SW 1271 (cell line): Measurements from ENCODE around the gene ANKMY1.
"Not testable (repeated sequence)": the region's sequence is repeated elsewhere in the genome, so short reads cannot be mapped to it uniquely, and the experiment has no call there.

Source experiments
- DNase-seq, 2 experiments: peaks; one replicate each; lab custom pipeline; 2025; lab: John Stamatoyannopoulos, UW

Gene ANKMY1

GRCh38 chr2:240555541-240556250 lies 2.1 kb downstream of the ANKMY1 start:
- no peak for DNase-seq

DNA sequence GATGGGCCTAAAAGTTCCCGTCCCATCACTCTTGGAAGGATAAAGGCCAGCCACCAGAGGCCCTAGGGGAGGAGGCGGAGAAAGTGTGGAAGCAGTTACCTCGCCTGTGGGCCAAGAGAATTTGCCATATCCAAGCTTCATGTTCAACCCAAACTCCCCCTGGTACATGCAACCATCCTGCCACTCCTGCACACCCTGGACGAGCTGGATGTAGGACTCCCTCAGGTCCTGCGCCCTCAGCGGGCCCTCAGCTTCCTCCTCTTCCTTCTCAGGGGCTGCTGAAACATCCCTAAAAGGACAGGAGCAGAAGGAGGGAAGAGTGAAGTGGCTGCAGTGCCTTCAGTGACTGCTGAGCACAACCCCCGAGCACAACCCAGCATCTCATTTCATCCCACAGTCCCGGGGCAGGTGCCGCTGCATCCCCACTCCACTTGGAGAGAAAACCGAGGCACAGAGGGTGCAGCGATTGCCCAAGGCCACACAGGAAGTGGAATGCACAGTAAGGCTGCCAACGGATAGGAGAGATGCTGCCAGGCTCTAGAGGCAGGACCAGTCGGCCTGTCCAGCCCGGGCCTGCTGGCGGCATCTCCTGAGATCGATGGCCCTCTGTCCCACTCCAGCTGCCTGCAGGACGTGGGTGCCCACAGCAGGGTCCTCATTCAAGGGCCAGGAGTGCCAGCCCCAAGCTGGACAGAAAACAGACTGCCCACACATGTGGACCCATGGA lies 2.9 kb downstream of the ANKMY1 start:
- no peak for DNase-seq

- DNase-seq: no peak
Measured at GRCh38 chr2:240553956-240554480, 3.8 kb downstream of the ANKMY1 start.

DNA sequence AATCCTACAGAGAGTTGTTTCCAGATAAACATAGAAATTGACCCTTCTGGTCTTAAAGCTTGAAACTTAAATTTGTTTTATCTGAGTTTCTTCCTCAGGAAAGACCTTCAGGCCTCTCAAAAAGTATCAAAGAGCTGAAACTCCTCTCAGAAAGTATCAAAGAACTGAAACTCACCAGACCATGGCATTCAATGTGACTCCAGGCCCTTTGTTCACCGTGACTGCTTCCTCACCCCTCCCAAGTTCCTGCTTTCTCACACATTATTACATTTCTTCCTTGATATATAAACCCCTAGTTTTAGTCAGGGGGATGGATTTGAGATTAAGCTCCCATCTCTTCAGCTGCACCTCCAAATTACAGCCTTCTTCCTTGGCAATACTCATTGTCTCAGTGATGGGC lies 6.0 kb downstream of the ANKMY1 start:
- DNase-seq: no peak

GRCh38 chr2:240551288-240551687 lies 6.5 kb downstream of the ANKMY1 start:
- DNase-seq: no peak

DNA sequence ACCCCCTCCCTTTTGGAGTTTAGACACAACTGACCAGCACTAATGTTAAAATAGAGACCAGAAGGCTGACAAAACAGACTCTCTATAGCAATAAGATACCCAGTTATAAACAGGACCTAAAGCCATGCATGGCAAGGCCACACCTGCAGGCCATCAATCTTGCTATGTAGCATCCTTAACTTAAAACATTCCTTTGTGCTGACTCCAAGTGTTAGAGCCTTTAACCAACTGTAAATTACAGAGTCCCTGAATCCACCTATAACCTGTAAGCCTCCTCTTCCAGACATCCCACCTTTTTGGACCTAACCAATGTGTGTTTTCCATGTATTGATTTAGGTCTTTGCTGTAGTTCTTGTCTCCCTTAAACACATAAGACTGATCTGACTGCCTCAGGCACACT lies 17.9 kb downstream of the ANKMY1 start:
- DNase-seq: no peak

- DNase-seq: not testable (repeated sequence)
Measured at GRCh38 chr2:240539101-240539500, 18.7 kb downstream of the ANKMY1 start.

DNA sequence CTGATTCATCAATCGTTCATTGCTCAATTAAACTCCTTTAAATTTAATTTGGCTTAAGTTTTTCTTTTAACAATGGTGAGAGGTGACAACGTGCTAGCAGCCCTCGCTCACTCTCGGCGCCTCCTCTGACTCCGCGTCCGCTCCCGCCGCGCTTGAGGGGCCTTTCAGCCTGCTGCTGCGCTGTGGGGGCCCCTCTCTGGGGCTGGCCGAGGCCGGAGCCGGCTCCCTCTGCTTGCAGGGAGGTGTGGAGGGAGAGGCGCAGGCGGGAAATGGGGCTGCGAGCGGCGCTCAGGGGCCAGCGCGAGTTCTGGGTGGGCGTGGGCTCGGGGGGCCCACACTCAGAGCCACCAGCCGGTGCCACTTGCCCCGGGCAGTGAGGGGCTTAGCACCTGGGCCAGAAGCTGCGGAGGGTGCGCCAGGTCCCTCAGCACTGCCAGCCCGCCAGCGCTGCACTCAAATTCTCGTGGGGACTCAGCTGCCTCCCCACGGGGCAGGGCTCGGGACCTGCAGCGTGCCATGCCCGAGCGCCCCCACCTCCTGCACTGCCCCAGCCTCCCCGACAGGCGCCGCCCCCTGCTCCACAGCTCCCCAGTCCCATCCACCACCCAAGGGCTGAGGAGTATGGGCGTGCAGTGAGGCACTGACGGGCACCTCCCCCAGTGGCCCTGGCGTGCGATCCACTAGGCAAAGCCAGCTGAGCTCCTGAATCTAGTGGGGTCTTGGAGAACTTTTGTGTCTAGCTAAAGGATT lies 19.6 kb downstream of the ANKMY1 start:
- no peak for DNase-seq

- DNase-seq: peak in 1 of 2 experiments; percentile 11
Measured at GRCh38 chr2:240532031-240532775, 25.6 kb downstream of the ANKMY1 start.

- no peak for DNase-seq
Measured at GRCh38 chr2:240531038-240531437, 26.8 kb downstream of the ANKMY1 start.

DNA sequence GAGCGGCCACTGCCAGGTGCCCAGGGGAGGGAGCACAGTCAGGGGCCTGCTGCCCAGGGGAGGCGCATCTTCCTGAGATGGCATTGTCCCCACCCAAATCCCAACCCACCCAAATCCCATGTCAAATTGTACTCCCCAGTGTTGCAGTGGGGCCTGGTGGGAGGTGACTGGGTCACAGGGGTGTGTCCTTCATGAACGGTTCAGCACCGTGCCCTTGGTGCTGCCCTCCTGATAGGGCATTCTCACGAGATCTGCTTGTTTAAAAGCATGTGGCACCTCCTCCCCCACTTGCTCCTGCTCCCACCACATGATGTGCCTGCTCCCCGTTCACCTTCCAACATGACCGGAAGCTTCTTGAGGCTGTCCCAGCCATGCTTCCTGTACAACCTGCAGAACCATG lies 27.6 kb downstream of the ANKMY1 start:
- DNase-seq: no peak

DNA sequence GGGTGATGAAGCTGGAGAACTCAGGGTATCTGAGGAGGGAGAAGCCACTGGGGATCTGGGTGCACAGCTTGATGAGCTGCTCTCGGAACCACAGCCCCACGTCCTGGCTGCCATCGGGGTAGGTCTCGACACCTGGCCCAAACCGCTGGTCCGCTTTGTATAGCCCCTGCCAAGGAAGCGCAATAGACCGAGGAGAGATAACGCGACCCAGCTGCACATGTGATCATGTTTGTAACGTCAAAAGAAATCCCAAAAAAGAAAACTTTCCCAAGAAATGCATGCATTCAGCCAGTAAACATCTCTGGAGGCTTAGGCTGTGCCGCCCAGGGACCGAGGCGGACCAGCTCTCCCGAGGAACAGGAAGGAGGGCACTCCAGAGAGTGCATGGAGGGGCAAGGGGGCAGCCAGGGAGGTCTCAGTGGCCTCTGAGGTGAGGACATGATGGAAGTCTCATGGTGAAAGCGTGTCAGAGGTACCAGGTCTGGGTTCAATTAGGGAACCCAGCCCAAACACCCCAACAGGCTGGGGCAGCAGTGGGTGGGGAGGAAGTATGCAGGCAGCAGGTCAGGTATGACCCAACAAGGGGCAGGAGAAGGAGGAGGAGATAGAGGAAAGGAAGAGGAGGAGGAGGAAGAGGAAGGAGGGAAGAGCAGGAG lies 28.3 kb downstream of the ANKMY1 start:
- DNase-seq: no peak

GRCh38 chr2:240528406-240529040 lies 29.3 kb downstream of the ANKMY1 start:
- no peak for DNase-seq

DNA sequence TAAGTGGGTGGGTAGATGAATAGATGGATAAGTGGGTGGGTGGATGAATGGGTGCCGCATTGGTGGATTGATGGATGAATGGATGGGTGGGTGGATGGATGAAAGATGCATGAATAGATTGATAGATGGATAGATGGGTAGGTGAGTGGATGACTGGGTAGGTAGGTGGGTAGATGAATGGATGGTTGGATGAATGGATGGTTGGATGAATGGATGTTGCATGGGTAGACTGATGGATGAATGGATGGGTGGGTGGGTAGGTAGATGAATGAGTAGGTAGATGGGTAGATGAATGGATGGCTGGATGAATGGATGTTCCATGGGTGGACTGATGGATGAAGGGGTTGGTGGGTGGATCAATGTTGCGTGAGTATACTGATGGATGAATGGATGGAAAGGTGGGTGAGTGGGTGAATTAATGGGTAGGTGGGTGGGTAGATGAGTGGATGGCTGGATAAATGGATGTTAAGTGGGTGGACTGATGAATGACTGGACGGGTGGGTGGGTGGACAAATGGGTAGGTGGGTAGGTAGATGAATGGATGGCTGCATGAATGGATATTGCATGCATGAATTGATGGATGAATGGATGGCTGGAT lies 30.5 kb downstream of the ANKMY1 start:
- DNase-seq: no peak

- no peak for DNase-seq
Measured at GRCh38 chr2:240526521-240526920, 31.3 kb downstream of the ANKMY1 start.

- DNase-seq: no peak
Measured at GRCh38 chr2:240525802-240526201, 32.0 kb downstream of the ANKMY1 start.

GRCh38 chr2:240524963-240525718 lies 32.6 kb downstream of the ANKMY1 start:
- no peak for DNase-seq

DNA sequence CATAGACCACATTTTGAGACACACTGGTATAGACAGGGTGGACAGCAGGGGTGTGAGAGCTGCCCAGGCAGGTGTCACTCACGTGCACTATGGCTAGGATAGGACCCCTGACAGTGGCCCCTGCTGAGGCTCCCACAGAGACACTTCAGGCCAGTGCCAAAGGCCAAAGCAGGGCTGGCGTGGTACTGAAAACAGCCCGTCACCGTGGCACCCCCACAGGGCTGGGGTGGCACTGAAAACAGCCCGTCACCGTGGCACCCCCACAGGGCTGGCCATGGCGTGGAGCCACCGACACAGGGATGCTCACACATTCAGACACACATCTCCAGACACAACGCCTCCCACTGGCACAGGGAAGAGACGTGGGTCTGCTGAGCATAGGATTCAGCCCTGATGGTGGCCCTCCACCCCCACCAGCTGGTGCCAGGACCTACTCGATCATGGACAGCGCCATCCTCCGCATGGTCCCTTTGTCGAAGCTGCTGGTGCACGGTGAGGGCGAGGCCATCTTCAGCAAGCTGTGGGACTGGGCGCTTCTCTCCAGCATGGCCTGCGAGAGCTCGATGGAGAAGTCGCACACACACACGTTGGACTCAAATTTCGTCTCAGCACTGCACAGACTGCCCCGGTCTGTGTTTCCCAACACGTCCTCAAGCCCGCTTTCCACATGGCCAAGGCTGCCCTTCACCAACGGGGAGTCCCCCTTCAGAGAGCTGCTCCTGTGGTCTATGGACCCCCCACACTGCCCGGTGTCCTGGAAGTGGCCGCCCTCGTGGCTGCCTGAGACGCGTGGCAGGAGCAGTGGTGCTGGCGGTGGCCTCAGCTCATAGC lies 34.1 kb downstream of the ANKMY1 start:
- DNase-seq: no peak

- DNase-seq: no peak
Measured at GRCh38 chr2:240522406-240522805, 35.4 kb downstream of the ANKMY1 start.
